GM19324 (cell line): Measurements from ENCODE around the gene KLRC4.
"Not testable (repeated sequence)": the region's sequence is repeated elsewhere in the genome, so short reads cannot be mapped to it uniquely, and the experiment has no call there.

Source experiments
- ATAC-seq: cut with Tn5 transposase; IDR thresholded peaks from one replicate; pipeline ENCODE4 v1.9.1; 2021; ENCODE audit warnings: mild to moderate bottlenecking, moderate library complexity; ENCODE audit not compliant: unreplicated experiment, low FRiP score

KLRC4 gene

DNA sequence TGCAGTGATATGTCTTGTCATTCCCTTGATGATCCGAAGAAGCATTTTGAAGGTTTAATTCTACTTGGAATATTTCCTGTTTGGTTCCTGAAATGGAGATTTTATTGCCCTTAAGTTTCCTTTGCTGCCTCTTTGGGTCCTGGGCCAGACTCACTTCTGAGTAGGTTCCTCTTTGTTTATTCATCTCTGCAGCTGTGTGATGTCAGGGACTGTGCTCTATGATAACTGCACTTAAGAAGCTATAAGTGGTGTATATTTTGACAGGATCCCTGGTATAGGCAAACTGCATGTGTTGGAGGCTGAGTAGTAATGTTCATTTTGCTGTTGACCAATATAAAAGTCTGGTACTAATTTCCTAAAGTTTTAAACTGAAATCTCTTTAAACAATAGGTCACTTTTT is at the start of gene KLRC4:
Gene KLRC4 (minus strand): TSS at position 366 of the 400 bp plus-strand sequence. CDS start 182 bp downstream, at position 184.
- ATAC-seq: no peak

DNA sequence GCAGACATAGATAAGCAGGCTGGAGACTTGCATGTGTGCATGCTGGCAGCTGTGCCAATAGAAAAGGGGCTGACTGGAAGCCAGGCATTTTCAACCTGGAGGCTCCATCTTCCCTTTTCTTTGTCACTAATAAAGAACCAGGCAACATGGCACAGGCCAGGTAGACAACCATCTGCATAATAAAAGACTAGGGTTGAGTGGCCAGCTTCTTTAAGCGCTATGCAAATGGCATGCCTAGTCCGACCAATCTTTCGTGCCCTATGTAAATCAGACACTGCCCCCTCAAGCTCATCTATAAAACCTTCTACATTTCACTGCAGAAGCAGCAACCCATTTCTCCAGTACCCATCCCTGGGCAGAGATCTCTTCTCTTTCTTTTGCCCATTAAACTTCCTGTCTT is 48.2 kb upstream of the KLRC4 start:
- no peak for ATAC-seq

DNA sequence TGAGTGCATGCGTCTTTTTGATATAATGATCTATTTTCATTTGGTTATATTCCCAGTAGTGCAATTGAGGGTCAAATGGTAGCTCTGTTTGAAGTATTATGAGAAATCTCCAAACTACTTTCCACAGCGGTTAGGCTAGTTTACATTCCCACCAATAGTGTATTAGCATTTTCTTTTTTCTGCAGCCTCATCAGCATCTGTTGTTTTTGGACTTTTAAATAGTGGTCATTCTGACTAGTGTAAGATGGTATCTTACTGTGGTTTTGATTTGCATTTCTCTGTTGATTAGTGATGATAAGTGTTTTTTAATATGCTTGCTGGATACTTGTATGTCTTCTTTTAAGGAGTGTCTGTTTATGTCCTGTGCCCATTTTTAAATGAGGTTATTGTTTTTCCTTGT is 47.3 kb upstream of the KLRC4 start:
- ATAC-seq: no peak

- no peak for ATAC-seq
Observed at GRCh38 chr12:10455766-10456165, 46.2 kb upstream of the KLRC4 start.

DNA sequence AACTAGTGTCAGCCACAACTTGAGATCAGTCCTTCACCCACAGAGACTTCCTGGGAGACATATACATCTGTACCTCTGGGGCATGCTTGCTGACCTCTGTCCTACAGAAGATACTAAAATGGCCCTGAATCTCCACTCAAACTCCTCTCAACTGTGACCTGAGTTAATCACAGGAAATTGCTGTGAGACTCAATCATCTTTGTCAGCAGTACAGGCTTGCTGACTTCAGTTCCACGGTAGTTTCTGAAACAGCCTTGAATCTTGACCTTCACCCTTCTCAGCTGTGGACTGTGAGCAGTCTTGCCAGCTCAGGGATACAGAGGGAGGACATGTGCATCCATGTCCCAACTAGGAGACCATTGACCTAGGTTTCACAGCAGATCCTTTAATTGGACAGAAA is 45.0 kb upstream of the KLRC4 start:
- ATAC-seq: no peak

GRCh38 chr12:10453156-10453555 is 43.6 kb upstream of the KLRC4 start, which contains the start of gene KLRC1:
Gene KLRC1 (minus strand): TSS chr12:10453377. CDS start chr12:10451156, 2,221 bp downstream.
- ATAC-seq: no peak

DNA sequence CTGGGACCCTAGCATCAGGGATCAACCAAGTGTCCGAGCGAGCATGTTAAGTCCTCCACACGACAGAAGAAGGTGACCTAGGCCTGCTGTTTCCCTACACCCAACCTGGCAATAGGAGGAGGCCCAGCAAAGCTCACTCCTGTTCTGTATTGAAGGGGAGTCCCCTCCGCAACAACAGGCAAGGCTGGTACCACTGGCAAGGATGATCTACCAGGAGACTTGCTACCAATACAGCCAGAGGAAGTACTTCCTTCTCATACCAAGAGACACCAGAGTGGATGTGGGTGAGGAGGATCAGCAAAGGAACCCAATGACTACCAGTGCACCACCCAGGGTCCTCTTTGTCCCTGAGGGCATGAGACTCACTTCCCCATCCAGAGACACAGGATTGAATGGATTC is 38.7 kb upstream of the KLRC4 start:
- ATAC-seq: no peak

DNA sequence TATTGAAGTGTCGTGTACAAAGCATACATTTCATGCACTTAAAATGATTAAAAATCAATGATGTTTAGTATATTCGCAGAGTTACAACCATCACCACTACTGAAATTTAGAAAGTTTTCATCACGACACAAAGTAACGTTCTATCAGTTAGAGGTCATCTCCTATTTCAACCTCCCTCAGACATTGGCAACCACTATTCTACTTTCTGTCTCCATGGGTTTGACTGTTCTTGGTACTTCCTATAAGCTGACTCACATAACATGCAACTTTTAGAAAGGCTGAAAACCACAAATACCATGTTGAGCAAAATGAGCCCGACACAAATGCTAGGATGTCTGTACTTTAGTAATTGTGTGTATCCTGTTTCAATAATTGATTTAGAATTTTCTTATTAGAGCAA is 36.5 kb upstream of the KLRC4 start:
- not testable (repeated sequence) for ATAC-seq

- not testable (repeated sequence) for ATAC-seq
Observed at GRCh38 chr12:10441144-10441543, 31.6 kb upstream of the KLRC4 start.

- not testable (repeated sequence) for ATAC-seq
Observed at GRCh38 chr12:10439608-10440274, 30.2 kb upstream of the KLRC4 start.

- not testable (repeated sequence) for ATAC-seq
Observed at GRCh38 chr12:10437601-10438000, 28.0 kb upstream of the KLRC4 start.

DNA sequence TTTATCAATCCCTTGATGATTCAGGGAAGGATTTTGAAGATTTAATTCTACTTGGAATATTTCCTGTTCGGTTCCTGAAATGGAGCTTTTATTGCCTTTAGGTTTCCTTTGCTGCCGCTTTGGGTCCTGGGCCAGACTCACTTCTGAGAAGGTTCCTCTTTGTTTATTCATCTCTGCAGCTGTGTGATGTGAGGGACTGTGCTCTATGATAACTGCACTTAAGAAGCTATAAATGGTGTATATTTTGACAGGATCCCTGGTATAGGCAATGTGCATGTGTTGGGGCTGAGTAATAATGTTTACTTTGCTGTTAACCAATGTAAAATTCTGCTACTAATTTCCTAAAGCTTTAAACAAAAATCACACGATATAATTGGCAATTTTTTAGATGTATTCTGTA is 26.3 kb upstream of the KLRC4 start, which contains the start of gene KLRC2:
Gene KLRC2 (minus strand): TSS at position 195 of the 400 bp plus-strand sequence. CDS start 24 bp downstream, at position 171.
- not testable (repeated sequence) for ATAC-seq

DNA sequence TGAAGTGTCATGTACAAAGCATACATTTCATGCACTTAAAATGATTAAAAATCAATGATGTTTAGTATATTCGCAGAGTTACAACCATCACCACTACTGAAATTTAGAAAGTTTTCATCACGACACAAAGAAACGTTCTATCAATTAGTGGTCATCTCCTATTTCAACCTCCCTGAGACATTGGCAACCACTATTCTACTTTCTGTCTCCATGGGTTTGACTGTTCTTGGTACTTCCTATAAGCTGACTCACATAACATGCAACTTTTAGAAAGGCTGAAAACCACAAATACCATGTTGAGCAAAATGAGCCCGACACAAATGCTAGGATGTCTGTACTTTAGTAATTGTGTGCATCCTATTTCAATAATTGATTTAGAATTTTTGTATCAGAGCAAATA is 21.1 kb upstream of the KLRC4 start:
- ATAC-seq: not testable (repeated sequence)

DNA sequence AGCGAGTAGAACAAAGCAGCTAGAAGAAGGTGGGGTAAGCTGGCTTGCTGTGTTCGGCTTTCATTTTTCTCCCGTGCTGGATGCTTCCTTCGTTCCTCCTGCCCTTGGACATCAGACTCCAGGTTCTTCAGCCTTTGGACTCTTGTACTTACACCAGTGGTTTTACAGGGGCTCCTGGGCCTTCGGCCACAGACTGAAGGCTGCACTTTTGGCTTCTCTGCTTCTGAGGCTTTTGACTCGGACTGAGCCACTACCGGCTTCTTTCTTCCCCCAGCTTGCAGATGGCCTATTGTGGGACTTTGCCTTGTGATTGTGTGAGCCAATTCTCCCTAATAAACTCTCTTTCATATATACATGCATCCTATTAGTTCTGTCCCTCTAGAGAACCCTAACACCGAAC is 16.4 kb upstream of the KLRC4 start:
- ATAC-seq: not testable (repeated sequence)

DNA sequence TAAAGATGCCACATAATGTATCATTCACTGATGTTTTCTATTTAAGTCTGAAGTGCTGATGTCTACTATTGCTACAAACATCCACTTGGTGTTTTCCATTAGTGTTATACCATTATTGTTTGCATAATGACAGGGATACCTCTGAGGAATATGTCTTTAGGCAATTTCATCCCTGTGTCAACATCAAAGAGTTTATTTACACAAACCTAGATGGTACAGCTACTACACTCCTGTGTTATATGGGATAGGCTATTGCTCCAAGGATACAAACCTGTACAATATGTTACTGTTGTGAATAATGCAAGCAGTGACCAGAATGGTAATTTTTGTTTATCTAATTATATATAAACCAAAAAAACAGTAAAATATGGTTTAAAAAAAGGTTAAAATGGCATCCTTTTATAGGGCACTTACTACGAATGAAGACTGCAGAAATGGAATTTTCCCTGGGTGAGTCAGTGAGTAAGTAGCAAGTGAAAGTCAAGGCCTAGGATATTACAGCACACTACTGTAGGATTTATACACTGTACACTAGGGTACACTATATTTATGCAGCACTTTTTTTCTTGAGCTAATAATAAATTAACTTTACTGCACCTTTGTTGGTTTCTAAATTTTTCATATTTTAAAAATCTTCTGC is 14.8 kb upstream of the KLRC4 start:
- not testable (repeated sequence) for ATAC-seq

GRCh38 chr12:10422159-10422558 is 12.6 kb upstream of the KLRC4 start:
- not testable (repeated sequence) for ATAC-seq

DNA sequence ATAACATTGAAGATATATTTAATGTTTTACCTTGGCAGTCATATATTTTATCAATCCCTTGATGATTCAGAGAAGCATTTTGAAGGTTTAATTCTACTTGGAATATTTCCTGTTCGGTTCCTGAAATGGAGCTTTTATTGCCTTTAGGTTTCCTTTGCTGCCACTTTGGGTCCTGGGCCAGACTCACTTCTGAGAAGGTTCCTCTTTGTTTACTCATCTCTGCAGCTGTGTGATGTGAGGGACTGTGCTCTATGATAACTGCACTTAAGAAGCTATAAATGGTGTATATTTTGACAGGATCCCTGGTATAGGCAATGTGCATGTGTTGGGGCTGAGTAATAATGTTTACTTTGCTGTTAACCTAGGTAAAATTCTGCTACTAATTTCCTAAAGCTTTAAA is 10.8 kb upstream of the KLRC4 start, which contains the start of gene KLRC3:
Gene KLRC3 (minus strand): TSS at position 262 of the 400 bp plus-strand sequence. CDS start 45 bp downstream, at position 217.
- not testable (repeated sequence) for ATAC-seq

GRCh38 chr12:10408842-10409241 is 715 bp downstream of the KLRC4 start:
- no peak for ATAC-seq

- no peak for ATAC-seq
Observed at GRCh38 chr12:10406725-10407124, 2.8 kb downstream of the KLRC4 start.

- no peak for ATAC-seq
Observed at GRCh38 chr12:10405294-10405693, 4.3 kb downstream of the KLRC4 start.

DNA sequence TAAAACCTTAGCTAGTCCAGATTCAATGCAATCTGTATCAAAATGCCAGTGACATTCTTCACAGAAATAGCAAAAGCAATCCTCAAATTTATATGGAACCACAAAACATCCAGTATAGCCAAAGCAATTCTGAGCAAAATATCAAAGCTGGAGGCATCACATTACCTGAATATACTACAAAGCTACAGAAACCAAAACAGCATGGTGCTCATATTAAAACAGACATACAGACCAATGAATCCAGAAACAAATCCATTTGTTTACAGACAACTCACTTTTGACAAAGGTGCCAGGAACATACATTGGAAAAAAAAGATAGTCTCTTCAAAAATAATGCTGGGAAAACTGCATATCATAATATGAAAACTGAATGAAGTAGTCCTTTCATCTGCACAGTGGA is 4.8 kb downstream of the KLRC4 start:
- ATAC-seq: no peak

GRCh38 chr12:10400829-10401228 is 8.7 kb downstream of the KLRC4 start:
- ATAC-seq: no peak
